PC-3 (cell line): ENCODE data around the gene GPR108. TPM values are rescaled to one million over a fixed set of nuclear protein-coding genes. Genes with fewer than 3 reads are reported as not detected.

ENCODE experiments used
- ATAC-seq: fragments of 200-7000 bp; cut with Tn5 transposase; 2 replicates; pipeline ENCODE4 v1.9.1; 2020; ENCODE audit warnings: mild to moderate bottlenecking, moderate library complexity
- BruUV-seq: library from RNA; stranded (reverse); fragments of 400-500 nt; replicated peaks from 2 replicates; lab custom pipeline; 2021; lab: Mats Ljungman, UMichigan
- CTCF ChIA-PET: fragments of 300-600 bp; sonication (Branson Sonifier 250); formaldehyde crosslinking; loops from one replicate; lab custom pipeline; 2022; ENCODE audit warnings: antibody characterized with exemption; lab: Charles Lee
- POLR2A ChIA-PET: fragments of 300-600 bp; sonication (Branson Sonifier 250); formaldehyde crosslinking; loops from one replicate; lab custom pipeline; 2022; ENCODE audit warnings: antibody characterized with exemption; ENCODE audit not compliant: unreplicated experiment; lab: Charles Lee
- DNase-seq: peaks from one replicate; pipeline ENCODE4 v3.0.0-alpha.2; 2015
- H2AFZ ChIP-seq: fragments of 300-600 bp; sonication (generic); 2 replicates; pipeline ENCODE4 v1.6.0; 2016; ENCODE audit warnings: antibody characterized with exemption, low read length
- H3F3A ChIP-seq: fragments of 300-600 bp; sonication (generic); one replicate; pipeline ENCODE4 v1.6.0; 2017; ENCODE audit warnings: antibody characterized with exemption, low read length, control low read depth, mild to moderate bottlenecking; ENCODE audit not compliant: unreplicated experiment
- H3K27ac ChIP-seq: fragments of 300-600 bp; sonication (generic); 2 replicates; pipeline ENCODE4 v1.5.1; 2016; ENCODE audit warnings: mild to moderate bottlenecking, low read length
- H3K27me3 ChIP-seq: fragments of 300-600 bp; sonication (generic); 2 replicates; pipeline ENCODE4 v1.6.1; 2016; ENCODE audit warnings: low read length, mixed read lengths
- H3K36me3 ChIP-seq: fragments of 300-600 bp; sonication (generic); 2 replicates; pipeline ENCODE4 v1.6.1; 2016; ENCODE audit warnings: low read depth, mixed run types, low read length, mixed read lengths
- H3K4me1 ChIP-seq: fragments of 300-600 bp; sonication (generic); 2 replicates; pipeline ENCODE4 v1.5.1; 2016; ENCODE audit warnings: low read length; ENCODE audit not compliant: insufficient read depth
- H3K4me2 ChIP-seq: fragments of 300-600 bp; sonication (generic); 2 replicates; pipeline ENCODE4 v1.6.0; 2016; ENCODE audit warnings: low read length
- H3K4me3 ChIP-seq: fragments of 300-600 bp; sonication (generic); 2 replicates; pipeline ENCODE4 v1.5.1; 2016; ENCODE audit warnings: mild to moderate bottlenecking, low read length, mixed read lengths
- H3K79me2 ChIP-seq: fragments of 300-600 bp; sonication (generic); 2 replicates; pipeline ENCODE4 v1.6.1; 2017; ENCODE audit warnings: low read length, mixed read lengths
- H3K9ac ChIP-seq: fragments of 300-600 bp; sonication (generic); 2 replicates; pipeline ENCODE4 v1.6.0; 2016; ENCODE audit warnings: mild to moderate bottlenecking, low read length
- H3K9me2 ChIP-seq: fragments of 300-600 bp; sonication (generic); replicated peaks from 2 replicates; pipeline ENCODE4 v1.6.1; 2016; ENCODE audit warnings: mixed run types, low read length, mixed read lengths
- H3K9me3 ChIP-seq: fragments of 300-600 bp; sonication (generic); 2 replicates; pipeline ENCODE4 v1.6.1; 2016; ENCODE audit warnings: low read length, mixed read lengths
- H4K20me1 ChIP-seq: fragments of 300-600 bp; sonication (generic); 2 replicates; pipeline ENCODE4 v1.6.1; 2016; ENCODE audit warnings: low read length, mixed read lengths
- CTCF ChIP-seq: fragments of 300-600 bp; sonication (generic); conservative IDR thresholded peaks from 2 replicates; pipeline ENCODE4 v1.5.1; 2017; ENCODE audit warnings: antibody characterized with exemption, low read depth, mild to moderate bottlenecking, low read length
- EZH2 ChIP-seq: fragments of 300-600 bp; sonication (generic); IDR thresholded peaks from one replicate; pipeline ENCODE4 v1.6.1; 2017; ENCODE audit warnings: antibody characterized with exemption, mild to moderate bottlenecking, low read length; ENCODE audit not compliant: unreplicated experiment
- EZH2phosphoT487 ChIP-seq: fragments of 300-600 bp; sonication (generic); IDR thresholded peaks from 2 replicates; pipeline ENCODE4 v1.6.1; 2018; ENCODE audit warnings: mild to moderate bottlenecking, antibody characterized with exemption, low read length, borderline replicate concordance
- intact Hi-C: fragments of 100-400 bp; cut with micrococcal nuclease; formaldehyde crosslinking; loops from 2 replicates; pipeline ENCODE4 v1.9.0; 2023
- total RNA-seq: library from RNA; depleted of rRNA; stranded (reverse); fragments of >200 nt; gene quantifications from 2 replicates; pipeline ENCODE4 v1.2.3, GENCODE V29; 2014

The GPR108 gene
- total RNA-seq, 1 experiment from 2014 or later: 78.7 TPM

GRCh38 chr19:6706633-6706958, 30.8 kb downstream of the GPR108 start:
- H4K20me1 ChIP-seq: no peaks in the 10 kb centered on the region
- no peaks in the 10 kb centered on the region for H3K4me1 ChIP-seq
- ChIA-PET CTCF (no interaction called here), POLR2A (no interaction called here)
- no TSS peak for BruUV-seq
- no peak overlapping the region for H2AFZ ChIP-seq
- no peak overlapping the region for H3K9ac ChIP-seq
- no peak overlapping the region for H3K27ac ChIP-seq
- no peaks in the 10 kb centered on the region for H3K9me2 ChIP-seq
- intact Hi-C loops: no loop called here
- TF ChIP-seq EZH2phosphoT487: no peak
- TF ChIP-seq EZH2: no peak
- no peak for TF ChIP-seq CTCF
- no peaks in the 10 kb centered on the region for H3K36me3 ChIP-seq
- H3K4me3 ChIP-seq: no peak overlapping the region
- no peaks in the 10 kb centered on the region for H3K79me2 ChIP-seq
- peaks cover 22% of the 10 kb centered on the region for H3K27me3 ChIP-seq
- H3K9me3 ChIP-seq: no peaks in the 10 kb centered on the region
- H3K4me2 ChIP-seq: no peak overlapping the region
- no peak for ATAC-seq
- no peaks in the 10 kb centered on the region for H3F3A ChIP-seq
- DNase-seq: no peak

- no TSS peak for BruUV-seq
- Histone ChIP-seq H3K36me3 (no peaks in the 10 kb centered on the region), H3K4me1 (no peaks in the 10 kb centered on the region), H3K4me3 (no peak overlapping the region), H3K9me3 (no peaks in the 10 kb centered on the region), H3K9me2 (no peaks in the 10 kb centered on the region), H3K79me2 (no peaks in the 10 kb centered on the region), H2AFZ (no peak overlapping the region), H3F3A (no peaks in the 10 kb centered on the region), H3K4me2 (no peak overlapping the region), H3K27me3 (peaks cover 19% of the 10 kb centered on the region), H3K27ac (no peak overlapping the region), H4K20me1 (no peaks in the 10 kb centered on the region), H3K9ac (no peak overlapping the region)
- no peak for DNase-seq
- intact Hi-C loops: no loop called here
- TF ChIP-seq EZH2phosphoT487 (no peak), EZH2 (no peak)
- ChIA-PET CTCF (no interaction called here), POLR2A (no interaction called here)
- no peak; the same call in 1 of the 2 replicates for ATAC-seq
These were observed 31.3 kb downstream of the GPR108 start for GRCh38 chr19:6705931-6706632.

DNA sequence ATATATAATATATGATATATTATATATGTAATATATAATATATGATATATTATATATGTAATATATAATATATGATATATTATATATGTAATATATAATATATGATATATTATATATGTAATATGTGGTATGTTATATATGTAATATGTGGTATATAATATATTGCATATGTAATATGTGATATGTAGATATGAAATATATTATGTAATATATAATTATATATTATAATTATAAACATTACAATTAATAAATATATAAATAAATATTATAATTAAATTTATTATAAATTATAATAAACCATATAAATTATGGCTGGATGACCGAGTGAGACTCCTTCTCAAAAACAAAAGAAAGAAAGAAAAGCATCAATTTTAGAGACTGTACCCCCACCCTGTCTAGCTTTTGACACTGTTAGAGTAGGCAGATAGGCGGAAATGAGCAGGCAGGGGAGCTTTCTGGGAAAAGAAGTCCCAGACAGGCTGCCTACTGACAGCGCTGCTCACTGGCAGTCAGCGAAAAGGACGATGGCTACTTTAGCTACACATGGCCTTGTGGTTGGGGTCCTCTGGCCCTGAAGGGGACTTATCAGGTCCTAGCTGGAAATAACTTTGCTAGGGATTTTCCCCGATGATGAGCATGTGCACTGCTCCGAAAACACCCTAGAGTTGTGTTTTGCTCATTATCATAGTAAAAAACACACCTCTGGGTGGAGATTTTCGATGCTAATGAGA, 36.6 kb downstream of the GPR108 start:
- Histone ChIP-seq H3K4me2 (no peak overlapping the region), H4K20me1 (no peaks in the 10 kb centered on the region), H3K9ac (no peak overlapping the region), H3K9me2 (no peaks in the 10 kb centered on the region), H3K27me3 (no peaks in the 10 kb centered on the region), H3K27ac (no peak overlapping the region), H3F3A (no peaks in the 10 kb centered on the region), H3K4me1 (no peaks in the 10 kb centered on the region), H3K9me3 (no peaks in the 10 kb centered on the region), H3K79me2 (no peaks in the 10 kb centered on the region), H3K4me3 (no peak overlapping the region), H3K36me3 (no peaks in the 10 kb centered on the region), H2AFZ (no peak overlapping the region)
- ATAC-seq: no peak
- BruUV-seq: no TSS peak
- ChIA-PET CTCF (no interaction called here), POLR2A (interaction anchor here (0.8 kb wide), 1 partner anchor 21 kb away, joined by 4 read pairs; no protein-coding TSS in a partner anchor)
- TF ChIP-seq EZH2: no peak
- no peak for TF ChIP-seq CTCF
- TF ChIP-seq EZH2phosphoT487: no peak
- DNase-seq: no peak
- intact Hi-C loops: no loop called here
